ENCODE results near the gene WASHC4. TPM values are rescaled to one million over a fixed set of nuclear protein-coding genes. Genes with fewer than 3 reads are reported as not detected.

The WASHC4 gene
- total and polyA plus RNA-seq, 2 experiments from 2014 or later, result 75.7 to 83.0 TPM

GRCh38 chr12:105078712-105079570, 28.6 kb upstream of the WASHC4 start (continued):
- TF ChIP-seq ZNF462 (CRISPR knock-in tag; IDR thresholded peaks at IDR 0.05) (no peak), ZNF331 (CRISPR knock-in tag; IDR thresholded peaks at IDR 0.05; ENCODE audit: low read depth) (no peak), EZH2phosphoT487 (IDR thresholded peaks at IDR 0.05; ENCODE audit: unreplicated experiment) (no peak), ZNF114 (CRISPR knock-in tag; IDR thresholded peaks at IDR 0.05) (no peak), POLR2AphosphoS5 (IDR thresholded peaks at IDR 0.05; ENCODE audit: low read depth) (no peak), ETS1 (IDR thresholded peaks at IDR 0.05) (no peak), JUNB (IDR thresholded peaks at IDR 0.05; ENCODE audit: unreplicated experiment) (no peak)

GRCh38 chr12:105083031-105083430, 24.5 kb upstream of the WASHC4 start:
- H3K4me3 Mint-ChIP-seq, result peak overlapping the region; percentile 87
- Histone ChIP-seq H3K9me2 (ENCODE audit: insufficient read depth) (no peaks in the 10 kb centered on the region), H2AFZ (no peak overlapping the region), H3K36me3 (ENCODE audit: insufficient read depth) (no peaks in the 10 kb centered on the region), H3K79me2 (replicated peaks; ENCODE audit: insufficient read depth) (peaks cover 6% of the 10 kb centered on the region; the same call in 1 of the 2 replicates), H3F3A (replicated peaks; ENCODE audit: low read depth) (peaks cover 5% of the 10 kb centered on the region; the same call in 1 of the 2 replicates), H3K4me2 (peak overlapping the region; percentile 98), H3K4me3 (peak overlapping the region; percentile 83), H4K20me1 (replicated peaks; ENCODE audit: insufficient read depth) (no peaks in the 10 kb centered on the region), H3K27me3 (ENCODE audit: insufficient read depth) (no peaks in the 10 kb centered on the region), H3K4me1 (ENCODE audit: insufficient read depth) (peaks cover 15% of the 10 kb centered on the region), H3K27ac (ENCODE audit: low read depth) (no peak overlapping the region)
- ATAC-seq (no peak), DNase-seq (ENCODE audit: low spot score) (peak; percentile 25)
- no peak overlapping the region for H3K27ac Mint-ChIP-seq
- H3K9me3 Mint-ChIP-seq, result peaks cover 4% of the 10 kb centered on the region; the same call in 1 of the 3 replicates
- peaks cover 7% of the 10 kb centered on the region for H3K27me3 Mint-ChIP-seq (ENCODE audit: insufficient read depth, low read depth, poor library complexity)
- H3K4me1 Mint-ChIP-seq, result peaks cover 22% of the 10 kb centered on the region
- no peaks in the 10 kb centered on the region; the same call in 2 of the 3 replicates for H3K36me3 Mint-ChIP-seq (ENCODE audit: low read depth)
- TF ChIP-seq CTCF (conservative IDR thresholded peaks at IDR 0.05; ENCODE audit: low read depth in 2 of 2) (no peak), ZNF331 (CRISPR knock-in tag; IDR thresholded peaks at IDR 0.05; ENCODE audit: low read depth) (no peak)

All from GM23338 (cell line).